HepG2 (cell line): ENCODE data around the gene PTPN14. TPM values are rescaled to one million over a fixed set of nuclear protein-coding genes. Genes with fewer than 3 reads are reported as not detected.

Source experiments
- ATAC-seq: fragments of 200-7000 bp; cut with Tn5 transposase; 3 replicates; pipeline ENCODE4 v1.9.1; 2020; ENCODE audit warnings: mild to moderate bottlenecking, moderate library complexity
- BruUV-seq: library from RNA; stranded (reverse); fragments of 400-500 nt; replicated peaks from 2 replicates; lab custom pipeline; 2021; lab: Mats Ljungman, UMichigan
- CTCF ChIA-PET: fragments of 300-600 bp; formaldehyde crosslinking; extraction: SDS; loops from one replicate; lab custom pipeline; 2021; ENCODE audit warnings: low total read pairs, inconsistent platforms, low intra/inter-chr PET ratio; lab: Yijun Ruan, JAX
- POLR2A ChIA-PET: fragments of 350-600 bp; sonication (Branson Sonifier 250); formaldehyde crosslinking; loops from one replicate; lab custom pipeline; 2020; ENCODE audit warnings: antibody characterized with exemption, inconsistent platforms; lab: Yijun Ruan, JAX
- DNase-seq: peaks from one replicate; pipeline ENCODE4 v3.0.0-alpha.2; 2015; ENCODE audit warnings: low spot score
- FAIRE-seq: peaks from 3 replicates; lab custom pipeline; 2011; peaks lifted over from hg19 to GRCh38; lab: Jason Lieb, UNC
- H2AFZ ChIP-seq: one replicate; pipeline ENCODE4 v1.6.1; 2011; ENCODE audit warnings: low read length, inconsistent platforms
- H3K27ac ChIP-seq: fragments of 300-600 bp; 3 replicates; pipeline ENCODE4 v1.8.0; 2011; ENCODE audit warnings: mixed run types, mild to moderate bottlenecking, mixed read lengths, low read length, inconsistent platforms; ENCODE audit not compliant: insufficient read depth; ENCODE audit errors: extremely low read length
- H3K27me3 ChIP-seq, 2 experiments: fragments of 200-600 bp in 1 of 2; 2 replicates in 1 of 2; 3 replicates in 1 of 2; pipeline versions ENCODE4 v1.6.0 to v1.8.0; 2011; ENCODE audit warnings: low read length in 2 of 2, mild to moderate bottlenecking in 2 of 2, moderate library complexity in 2 of 2, inconsistent platforms in 1 of 2; ENCODE audit not compliant: insufficient read depth in 2 of 2, control insufficient read depth in 1 of 2
- H3K36me3 ChIP-seq, 2 experiments: fragments of 200-600 bp in 1 of 2; replicated peaks in 1 of 2; 2 replicates in 1 of 2; 3 replicates in 1 of 2; pipeline versions ENCODE4 v1.5.1 to v1.8.0; 2011; ENCODE audit warnings: low read length in 2 of 2, inconsistent platforms in 1 of 2; ENCODE audit not compliant: insufficient read depth in 2 of 2, control insufficient read depth in 1 of 2
- H3K4me1 ChIP-seq: 2 replicates; pipeline ENCODE4 v1.5.1; 2012; ENCODE audit warnings: low read length, inconsistent platforms; ENCODE audit not compliant: insufficient read depth
- H3K4me2 ChIP-seq: 2 replicates; pipeline ENCODE4 v1.6.0; 2011; ENCODE audit warnings: low read depth, low read length, inconsistent platforms
- H3K4me3 ChIP-seq, 3 experiments: fragments of 200-600 bp in 1 of 3; sonication (generic), shearing (Covaris generic) in 1 of 3; replicated peaks in 1 of 3; 2 replicates each; pipeline ENCODE4 v1.5.1; 2011 to 2016; ENCODE audit warnings: low read length in 3 of 3, inconsistent platforms in 2 of 3, low read depth in 2 of 3, mild to moderate bottlenecking in 2 of 3, control low read depth in 1 of 3, mixed read lengths in 1 of 3; ENCODE audit not compliant: insufficient read depth in 1 of 3
- H3K79me2 ChIP-seq: one replicate; pipeline ENCODE4 v1.6.1; 2011; ENCODE audit warnings: low read length, inconsistent platforms; ENCODE audit not compliant: insufficient read depth
- H3K9ac ChIP-seq: 2 replicates; pipeline ENCODE4 v1.6.0; 2011; ENCODE audit warnings: mild to moderate bottlenecking, low read depth, low read length, inconsistent platforms; ENCODE audit not compliant: insufficient read depth
- H3K9me3 ChIP-seq: 2 replicates; pipeline ENCODE4 v1.5.1; 2012; ENCODE audit warnings: mild to moderate bottlenecking, low read length
- H4K20me1 ChIP-seq: 2 replicates; pipeline ENCODE4 v1.6.0; 2011; ENCODE audit warnings: inconsistent platforms, mild to moderate bottlenecking, low read length, moderate library complexity; ENCODE audit not compliant: insufficient read depth
- CEBPB ChIP-seq: IDR thresholded peaks from 2 replicates; pipeline ENCODE4 v1.6.1; 2011; ENCODE audit warnings: low read depth, low read length, improper control_type of control experiment, borderline replicate concordance
- FOSL2 ChIP-seq: sonication (generic); formaldehyde crosslinking; IDR thresholded peaks from 2 replicates; pipeline ENCODE4 v1.4.0; 2020; ENCODE audit warnings: missing genetic modification reagents
- FOXK2 ChIP-seq: fragments of 450-650 bp; IDR thresholded peaks from 2 replicates; pipeline ENCODE4 v1.6.1; 2016
- JUN ChIP-seq: sonication (generic); formaldehyde crosslinking; IDR thresholded peaks from 2 replicates; pipeline ENCODE4 v1.4.0; 2020; ENCODE audit warnings: mild to moderate bottlenecking, missing genetic modification reagents
- NR2F1 ChIP-seq, 2 experiments: fragments of 450-650 bp in 1 of 2; formaldehyde crosslinking in 1 of 2; IDR thresholded peaks; 2 replicates each; pipeline versions ENCODE4 v1.5.0 to v1.6.1; 2016 to 2020; ENCODE audit warnings: mild to moderate bottlenecking in 1 of 2, missing compliant biosample characterization in 1 of 2, missing genetic modification reagents in 1 of 2, moderate library complexity in 1 of 2
- NR2F6 ChIP-seq, 2 experiments: IDR thresholded peaks; 2 replicates each; pipeline ENCODE4 v1.6.1; 2016; ENCODE audit warnings: antibody characterized with exemption in 1 of 2, mild to moderate bottlenecking in 1 of 2
- SP140L ChIP-seq: sonication (generic); formaldehyde crosslinking; IDR thresholded peaks from 2 replicates; pipeline ENCODE4 v1.4.0; 2020; ENCODE audit warnings: missing genetic modification reagents, borderline replicate concordance
- SP2 ChIP-seq: sonication (generic); formaldehyde crosslinking; IDR thresholded peaks from 2 replicates; pipeline ENCODE4 v1.5.1; 2020; ENCODE audit warnings: mild to moderate bottlenecking, missing genetic modification reagents
- SYNCRIP ChIP-seq: fragments of 200-400 bp; formaldehyde crosslinking; IDR thresholded peaks from 2 replicates; pipeline ENCODE4 v1.6.1; 2018; ENCODE audit warnings: mild to moderate bottlenecking, low read depth, low read length; ENCODE audit not compliant: insufficient read depth
- ZBTB7A ChIP-seq: sonication (generic); formaldehyde crosslinking; IDR thresholded peaks from 2 replicates; pipeline ENCODE4 v1.8.0; 2022; ENCODE audit warnings: mild to moderate bottlenecking, missing genetic modification reagents
- ZNF782 ChIP-seq: sonication (generic); formaldehyde crosslinking; IDR thresholded peaks from 2 replicates; pipeline ENCODE4 v1.4.0; 2020; ENCODE audit warnings: missing genetic modification reagents, mild to moderate bottlenecking, borderline replicate concordance
- WGBS: methylation state at CpG from one replicate; pipeline ENCODE4 v1.1.6; 2017; ENCODE audit warnings: low lambda C conversion rate; 5-methylcytosine and 5-hydroxymethylcytosine counted together
- in situ Hi-C: cut with HindIII; loops from 2 replicates; pipeline ENCODE4 v1.10.0; 2017; ENCODE audit warnings: low pct_unique_long_range_greater_than_20kb; ENCODE audit not compliant: extremely low pct_ligation_motif_present
- intact Hi-C: fragments of 100-400 bp; cut with micrococcal nuclease; formaldehyde crosslinking; loops from one replicate; pipeline ENCODE4 v1.10.0; 2022; ENCODE audit not compliant: unreplicated experiment
- polyA plus RNA-seq, 8 experiments: library from polyadenylated mRNA; depleted of rRNA in 3 of 8; stranded (reverse) in 7 of 8; unstranded in 1 of 8; fragments of >200 nt; fragmentation: Illumina TruSeq in 4 of 8; extraction: Trizol in 4 of 8; gene quantifications; 2 replicates each; pipeline versions ENCODE4 v1.2.1 to v1.2.3, GENCODE V29; 2011 to 2016; ENCODE audit warnings: low read depth in 4 of 8, missing spikeins in 1 of 8, mixed read lengths in 1 of 8; ENCODE audit not compliant: insufficient read depth in 1 of 8
- total RNA-seq, 5 experiments: library from RNA; depleted of rRNA; stranded (reverse); fragments of >200 nt; fragmentation: Illumina TruSeq; extraction: Trizol; gene quantifications; 2 replicates each; pipeline ENCODE4 v1.2.3, GENCODE V29; 2016; ENCODE audit warnings: low read depth in 1 of 5
- TF ChIP-seq, protein P1 (sequence below): sonication (generic); formaldehyde crosslinking; IDR thresholded peaks from 2 replicates; pipeline ENCODE4 v1.5.0; 2020; ENCODE audit warnings: mild to moderate bottlenecking, missing genetic modification reagents, borderline replicate concordance
- TF ChIP-seq, protein P2 (sequence below): IDR thresholded peaks from 2 replicates; pipeline ENCODE4 v1.6.1; 2016; ENCODE audit warnings: missing compliant biosample characterization, missing genetic modification reagents, borderline replicate concordance
- TF ChIP-seq, protein P3 (sequence below): fragments of 450-650 bp; IDR thresholded peaks from 2 replicates; pipeline ENCODE4 v1.6.1; 2016

PTPN14 gene
- total and polyA plus RNA-seq, 2 of the 13 experiments (the other 11 are each of a cell fraction or from before 2014, with no cell fraction given) = 3.9 to 4.7 TPM

DNA sequence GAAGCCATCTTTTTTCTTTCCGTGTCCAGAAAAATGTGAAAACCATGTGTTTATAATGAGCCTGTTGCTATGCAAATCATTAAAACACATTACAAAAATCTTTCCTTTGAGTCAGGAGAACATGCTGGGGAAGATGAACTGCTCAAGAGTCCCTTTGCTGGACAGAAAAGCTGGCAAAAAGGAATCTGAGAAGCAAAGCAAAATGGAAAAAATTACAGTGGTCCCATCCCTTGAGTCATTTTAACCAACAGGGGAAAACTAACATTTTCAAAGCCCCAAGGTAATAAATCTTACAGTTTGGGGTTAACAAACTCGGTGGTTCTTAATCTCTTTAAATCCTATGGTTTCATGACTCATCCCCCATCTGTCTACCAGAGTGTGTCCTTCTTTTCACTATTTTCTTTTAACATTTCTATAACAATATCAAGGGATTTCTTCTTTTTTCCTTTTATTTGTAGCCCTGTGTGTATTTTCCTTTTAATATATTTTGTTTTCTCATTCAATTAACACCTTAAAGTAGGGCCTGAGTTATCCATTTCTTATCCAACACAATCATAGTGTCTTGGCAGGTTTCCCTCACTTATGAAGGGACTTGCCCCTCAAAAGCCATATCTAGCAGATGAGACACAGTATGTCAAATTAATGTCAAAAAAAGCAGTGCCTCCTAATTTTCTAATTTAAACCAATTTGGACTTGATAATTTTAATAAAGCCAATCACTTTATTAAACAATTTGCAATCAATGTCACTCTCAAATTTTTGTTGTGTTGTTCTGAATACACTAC lies 105.4 kb downstream of the PTPN14 start:
- POLR2A ChIA-PET = no interaction called here
- in situ Hi-C loops (no loop called here), intact Hi-C loops (loop anchor here (5.0 kb wide), 1 partner anchor 34 kb away; no protein-coding TSS in a partner anchor)
- Histone ChIP-seq H3K79me2 (no peaks in the 10 kb centered on the region), H3K36me3 (no peaks in the 10 kb centered on the region), H2AFZ (no peak overlapping the region), H3K4me3 (no peak overlapping the region), H3K27me3 (no peaks in the 10 kb centered on the region; a peak in 1 of 5 replicates), H3K9me3 (no peaks in the 10 kb centered on the region), H3K4me1 (peaks cover 26% of the 10 kb centered on the region), H4K20me1 (no peaks in the 10 kb centered on the region), H3K9ac (no peak overlapping the region), H3K27ac (no peak overlapping the region), H3K4me2 (no peak overlapping the region)
- TF ChIP-seq, protein P1, sequence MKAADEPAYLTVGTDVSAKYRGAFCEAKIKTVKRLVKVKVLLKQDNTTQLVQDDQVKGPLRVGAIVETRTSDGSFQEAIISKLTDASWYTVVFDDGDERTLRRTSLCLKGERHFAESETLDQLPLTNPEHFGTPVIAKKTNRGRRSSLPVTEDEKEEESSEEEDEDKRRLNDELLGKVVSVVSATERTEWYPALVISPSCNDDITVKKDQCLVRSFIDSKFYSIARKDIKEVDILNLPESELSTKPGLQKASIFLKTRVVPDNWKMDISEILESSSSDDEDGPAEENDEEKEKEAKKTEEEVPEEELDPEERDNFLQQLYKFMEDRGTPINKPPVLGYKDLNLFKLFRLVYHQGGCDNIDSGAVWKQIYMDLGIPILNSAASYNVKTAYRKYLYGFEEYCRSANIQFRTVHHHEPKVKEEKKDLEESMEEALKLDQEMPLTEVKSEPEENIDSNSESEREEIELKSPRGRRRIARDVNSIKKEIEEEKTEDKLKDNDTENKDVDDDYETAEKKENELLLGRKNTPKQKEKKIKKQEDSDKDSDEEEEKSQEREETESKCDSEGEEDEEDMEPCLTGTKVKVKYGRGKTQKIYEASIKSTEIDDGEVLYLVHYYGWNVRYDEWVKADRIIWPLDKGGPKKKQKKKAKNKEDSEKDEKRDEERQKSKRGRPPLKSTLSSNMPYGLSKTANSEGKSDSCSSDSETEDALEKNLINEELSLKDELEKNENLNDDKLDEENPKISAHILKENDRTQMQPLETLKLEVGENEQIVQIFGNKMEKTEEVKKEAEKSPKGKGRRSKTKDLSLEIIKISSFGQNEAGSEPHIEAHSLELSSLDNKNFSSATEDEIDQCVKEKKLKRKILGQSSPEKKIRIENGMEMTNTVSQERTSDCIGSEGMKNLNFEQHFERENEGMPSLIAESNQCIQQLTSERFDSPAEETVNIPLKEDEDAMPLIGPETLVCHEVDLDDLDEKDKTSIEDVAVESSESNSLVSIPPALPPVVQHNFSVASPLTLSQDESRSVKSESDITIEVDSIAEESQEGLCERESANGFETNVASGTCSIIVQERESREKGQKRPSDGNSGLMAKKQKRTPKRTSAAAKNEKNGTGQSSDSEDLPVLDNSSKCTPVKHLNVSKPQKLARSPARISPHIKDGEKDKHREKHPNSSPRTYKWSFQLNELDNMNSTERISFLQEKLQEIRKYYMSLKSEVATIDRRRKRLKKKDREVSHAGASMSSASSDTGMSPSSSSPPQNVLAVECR = no peak
- TF ChIP-seq NR2F6 (IDR thresholded peaks at IDR 0.05) (no peak), NR2F6 (CRISPR knock-in tag; IDR thresholded peaks at IDR 0.05) (no peak), FOSL2 (no peak), SP140L (no peak), NR2F1 (CRISPR knock-in tag; IDR thresholded peaks at IDR 0.05) (no peak), SP2 (CRISPR knock-in tag) (no peak), JUN (CRISPR knock-in tag) (no peak), FOXK2 (no peak), SYNCRIP (no peak), ZNF782 (CRISPR knock-in tag) (no peak), CEBPB (no peak), ZBTB7A (CRISPR knock-in tag) (no peak)
- TF ChIP-seq, protein P2, sequence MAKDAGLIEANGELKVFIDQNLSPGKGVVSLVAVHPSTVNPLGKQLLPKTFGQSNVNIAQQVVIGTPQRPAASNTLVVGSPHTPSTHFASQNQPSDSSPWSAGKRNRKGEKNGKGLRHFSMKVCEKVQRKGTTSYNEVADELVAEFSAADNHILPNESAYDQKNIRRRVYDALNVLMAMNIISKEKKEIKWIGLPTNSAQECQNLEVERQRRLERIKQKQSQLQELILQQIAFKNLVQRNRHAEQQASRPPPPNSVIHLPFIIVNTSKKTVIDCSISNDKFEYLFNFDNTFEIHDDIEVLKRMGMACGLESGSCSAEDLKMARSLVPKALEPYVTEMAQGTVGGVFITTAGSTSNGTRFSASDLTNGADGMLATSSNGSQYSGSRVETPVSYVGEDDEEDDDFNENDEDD (CRISPR knock-in tag) = no peak
- TF ChIP-seq, protein P3, sequence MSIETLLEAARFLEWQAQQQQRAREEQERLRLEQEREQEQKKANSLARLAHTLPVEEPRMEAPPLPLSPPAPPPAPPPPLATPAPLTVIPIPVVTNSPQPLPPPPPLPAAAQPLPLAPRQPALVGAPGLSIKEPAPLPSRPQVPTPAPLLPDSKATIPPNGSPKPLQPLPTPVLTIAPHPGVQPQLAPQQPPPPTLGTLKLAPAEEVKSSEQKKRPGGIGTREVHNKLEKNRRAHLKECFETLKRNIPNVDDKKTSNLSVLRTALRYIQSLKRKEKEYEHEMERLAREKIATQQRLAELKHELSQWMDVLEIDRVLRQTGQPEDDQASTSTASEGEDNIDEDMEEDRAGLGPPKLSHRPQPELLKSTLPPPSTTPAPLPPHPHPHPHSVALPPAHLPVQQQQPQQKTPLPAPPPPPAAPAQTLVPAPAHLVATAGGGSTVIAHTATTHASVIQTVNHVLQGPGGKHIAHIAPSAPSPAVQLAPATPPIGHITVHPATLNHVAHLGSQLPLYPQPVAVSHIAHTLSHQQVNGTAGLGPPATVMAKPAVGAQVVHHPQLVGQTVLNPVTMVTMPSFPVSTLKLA = no peak
- 63% methylated on average over 2 of the region's 2 CpGs for WGBS
- FAIRE-seq = no peak
- ATAC-seq = no peak
- CTCF ChIA-PET = no interaction called here
- BruUV-seq = no TSS peak
- DNase-seq = no peak
